Measurements from ENCODE around the gene GPATCH1.

- TF ChIP-seq EZH2 (IDR thresholded peaks at IDR 0.05) (no peak), CEBPB (IDR thresholded peaks at IDR 0.05; ENCODE audit: low read depth) (no peak), POLR2A (IDR thresholded peaks at IDR 0.05; ENCODE audit: borderline replicate concordance, extremely low read depth, insufficient read depth, insufficient read length) (no peak), POLR2AphosphoS5 (IDR thresholded peaks at IDR 0.05; ENCODE audit: low read depth, low read length) (no peak), ZNF274 (IDR thresholded peaks at IDR 0.05; ENCODE audit: low read depth, low read length) (no peak), RAD21 (IDR thresholded peaks at IDR 0.05; ENCODE audit: low read depth) (peak; percentile 83), REST (IDR thresholded peaks at IDR 0.05; ENCODE audit: low read depth) (no peak), CTCF (IDR thresholded peaks at IDR 0.05 in 2 of 3, conservative IDR thresholded peaks at IDR 0.05 in 1 of 3; ENCODE audit: borderline replicate concordance in 1 of 3, insufficient read depth in 1 of 3, low read depth in 2 of 3, low read length in 2 of 3) (peak; percentile 75 to 92 (median 92); a peak in 5 of 6 replicates), MAX (IDR thresholded peaks at IDR 0.05) (no peak), YY1 (IDR thresholded peaks at IDR 0.05; ENCODE audit: extremely low read depth, insufficient replicate concordance, low read depth, low read length) (no peak), EZH2phosphoT487 (IDR thresholded peaks at IDR 0.05; ENCODE audit: borderline replicate concordance) (no peak), SP1 (IDR thresholded peaks at IDR 0.05; ENCODE audit: low read depth) (no peak), CBX3 (IDR thresholded peaks at IDR 0.05; ENCODE audit: low read depth) (no peak)
These were observed 63.0 kb downstream of the GPATCH1 start for GRCh38 chr19:33143897-33144405.
